ENCODE results near the gene LAMC2. TPM values are rescaled to one million over a fixed set of nuclear protein-coding genes. Genes with fewer than 3 reads are reported as not detected.

The LAMC2 gene
- polyA plus RNA-seq, 3 donors: not detected

GRCh38 chr1:183206538-183207122, 20.6 kb downstream of the LAMC2 start:
- Histone ChIP-seq H3K4me1 (ENCODE audit: control insufficient read depth in 1 of 2, insufficient read depth in 2 of 2, low read length in 2 of 2) (no peaks in the 10 kb centered on the region), H3K79me2 (ENCODE audit: insufficient read depth, low read length) (no peaks in the 10 kb centered on the region), H3K9me3 (replicated peaks in 1 of 2; ENCODE audit: control insufficient read depth in 1 of 2, insufficient read depth in 1 of 2, low read length in 2 of 2) (no peaks in the 10 kb centered on the region), H3K27ac (ENCODE audit: low read depth in 1 of 2, low read length in 2 of 2) (no peak overlapping the region), H3K9ac (ENCODE audit: insufficient read depth, low read length, poor library complexity, severe bottlenecking) (no peak overlapping the region), H3K4me2 (replicated peaks; ENCODE audit: extremely low read depth, low read length, poor library complexity, severe bottlenecking) (no peak overlapping the region), H3K27me3 (ENCODE audit: control insufficient read depth in 2 of 2, insufficient read depth in 2 of 2, low read length in 2 of 2) (peaks cover 0 to under 1% of the 10 kb centered on the region in 2 donors), H2AFZ (ENCODE audit: insufficient read depth, low read depth, low read length, poor library complexity, severe bottlenecking) (no peak overlapping the region), H3K36me3 (replicated peaks in 1 of 2; ENCODE audit: control insufficient read depth in 1 of 2, insufficient read depth in 2 of 2, low read length in 2 of 2) (no peaks in the 10 kb centered on the region), H3K4me3 (replicated peaks in 1 of 3; ENCODE audit: low read depth in 2 of 3, low read length in 3 of 3) (no peak overlapping the region), H4K20me1 (ENCODE audit: insufficient read depth, low read length) (no peaks in the 10 kb centered on the region)
- no peak for DNase-seq
- H3K36me3 Mint-ChIP-seq: no peaks in the 10 kb centered on the region
- H3K27me3 Mint-ChIP-seq (ENCODE audit: low read depth in 3 of 3): peaks cover 11 to 22% (median 12%) of the 10 kb centered on the region in 3 donors
- intact Hi-C loops (cut with micrococcal nuclease): no loop called here
- 88% methylated on average over 2 of the region's 6 CpGs for WGBS (ENCODE audit: insufficient coverage)
- no peak for TF ChIP-seq CTCF (IDR thresholded peaks at IDR 0.05)
- H3K4me3 Mint-ChIP-seq: no peak overlapping the region
- H3K4me1 Mint-ChIP-seq: peaks cover 3% of the 10 kb centered on the region
- no peak overlapping the region for H3K27ac Mint-ChIP-seq
- peaks cover 0 to 3% (median 0%) of the 10 kb centered on the region in 7 donors for H3K9me3 Mint-ChIP-seq

- peaks cover 0 to 6% of the 10 kb centered on the region in 2 donors for H3K27me3 ChIP-seq (ENCODE audit: control insufficient read depth in 2 of 2, insufficient read depth in 2 of 2, low read length in 2 of 2)
- Mint-ChIP-seq H3K27ac (peak overlapping the region in 1 of 7 donors; percentile 16), H3K36me3 (no peaks in the 10 kb centered on the region), H3K27me3 (ENCODE audit: low read depth in 3 of 3) (peaks cover 11 to 27% (median 19%) of the 10 kb centered on the region in 3 donors), H3K4me1 (peaks cover 3% of the 10 kb centered on the region), H3K4me3 (no peak overlapping the region), H3K9me3 (peaks cover 0 to 2% (median 0%) of the 10 kb centered on the region in 7 donors)
- no peaks in the 10 kb centered on the region for H3K36me3 ChIP-seq (replicated peaks in 1 of 2; ENCODE audit: control insufficient read depth in 1 of 2, insufficient read depth in 2 of 2, low read length in 2 of 2)
- no peak overlapping the region for H3K4me2 ChIP-seq (replicated peaks; ENCODE audit: extremely low read depth, low read length, poor library complexity, severe bottlenecking)
- peak; percentile 32 to 49 (median 39) for DNase-seq
- no peak overlapping the region for H3K9ac ChIP-seq (ENCODE audit: insufficient read depth, low read length, poor library complexity, severe bottlenecking)
- H2AFZ ChIP-seq (ENCODE audit: insufficient read depth, low read depth, low read length, poor library complexity, severe bottlenecking): peak overlapping the region; percentile 12
- intact Hi-C loops (cut with micrococcal nuclease): no loop called here
- H3K4me3 ChIP-seq (replicated peaks in 1 of 3; ENCODE audit: low read depth in 2 of 3, low read length in 3 of 3): no peak overlapping the region
- H3K9me3 ChIP-seq (replicated peaks in 1 of 2; ENCODE audit: control insufficient read depth in 1 of 2, insufficient read depth in 1 of 2, low read length in 2 of 2): no peaks in the 10 kb centered on the region
- H3K4me1 ChIP-seq (ENCODE audit: control insufficient read depth in 1 of 2, insufficient read depth in 2 of 2, low read length in 2 of 2): no peaks in the 10 kb centered on the region
- no peak overlapping the region for H3K27ac ChIP-seq (ENCODE audit: low read depth in 1 of 2, low read length in 2 of 2)
- TF ChIP-seq CTCF (IDR thresholded peaks at IDR 0.05): no peak
- H4K20me1 ChIP-seq (ENCODE audit: insufficient read depth, low read length): no peaks in the 10 kb centered on the region
- H3K79me2 ChIP-seq (ENCODE audit: insufficient read depth, low read length): no peaks in the 10 kb centered on the region
Measured at GRCh38 chr1:183209533-183210158, 23.6 kb downstream of the LAMC2 start.
